ENCODE data around the gene PRPF40A.
A peak's percentile ranks its signal among the peaks of the same experiment; 100 is the strongest.

PRPF40A gene

DNA sequence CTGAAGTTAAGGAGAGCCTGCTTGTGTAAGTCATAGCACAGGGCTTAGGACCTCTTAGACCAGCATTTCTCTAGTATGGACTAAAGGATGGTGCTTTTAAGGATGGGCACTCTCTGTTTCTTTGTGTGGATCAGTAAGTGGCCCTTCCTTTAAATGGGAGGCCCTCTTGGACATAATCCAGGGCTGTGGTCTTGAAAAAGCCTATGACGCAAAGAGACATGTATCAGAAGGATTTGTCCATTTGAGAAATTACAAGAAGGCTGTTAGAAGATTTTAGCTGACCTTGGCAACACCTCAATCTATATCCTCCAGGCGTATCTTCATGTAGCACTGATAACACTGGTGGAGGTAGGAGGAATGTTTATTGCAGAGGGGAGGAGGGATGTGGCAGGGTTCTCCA lies 79.2 kb downstream of the PRPF40A start:
- WGBS, result 100% methylated on average over 1 of the region's 2 CpGs
- Histone ChIP-seq H2BK5ac (ENCODE audit: low read depth, low read length, poor library complexity, severe bottlenecking) (no peak overlapping the region), H2AK5ac (ENCODE audit: low read length, severe bottlenecking) (no peak overlapping the region), H3K79me1 (replicated peaks; ENCODE audit: low read length, poor library complexity, severe bottlenecking) (peaks cover 14% of the 10 kb centered on the region), H3K4me3 (ENCODE audit: insufficient read depth in 1 of 2, low read depth in 1 of 2, low read length in 2 of 2) (no peak overlapping the region), H3K27me3 (ENCODE audit: control insufficient read depth in 1 of 2, insufficient read depth in 1 of 2, low read length in 2 of 2) (no peaks in the 10 kb centered on the region), H3K36me3 (ENCODE audit: control insufficient read depth in 1 of 2, insufficient read depth in 2 of 2, low read depth in 1 of 2, low read length in 2 of 2) (peaks cover 41 to 94% of the 10 kb centered on the region in 2 experiments), H3K27ac (ENCODE audit: low read length, poor library complexity, severe bottlenecking) (no peak overlapping the region), H3K23ac (ENCODE audit: low read length in 2 of 2) (no peak overlapping the region), H3K18ac (ENCODE audit: low read depth in 1 of 2, low read length in 2 of 2) (no peak overlapping the region), H3K4me1 (ENCODE audit: control insufficient read depth, insufficient read depth, low read depth, low read length) (no peaks in the 10 kb centered on the region), H3K9me3 (ENCODE audit: control insufficient read depth, low read length) (no peaks in the 10 kb centered on the region), H2AFZ (ENCODE audit: low read depth, low read length) (no peak overlapping the region), H3K4me2 (ENCODE audit: low read length, poor library complexity, severe bottlenecking) (no peak overlapping the region), H4K8ac (ENCODE audit: low read length) (no peak overlapping the region), H2BK12ac (ENCODE audit: low read length in 2 of 2) (no peak overlapping the region), H2BK15ac (ENCODE audit: low read depth, poor library complexity, severe bottlenecking) (no peak overlapping the region), H3K14ac (ENCODE audit: low read length in 2 of 2) (no peak overlapping the region), H4K91ac (ENCODE audit: low read length) (no peak overlapping the region), H2BK120ac (ENCODE audit: low read depth, low read length) (no peak overlapping the region), H3K9ac (ENCODE audit: low read length) (no peak overlapping the region), H3K4ac (ENCODE audit: low read depth in 1 of 2, low read length in 2 of 2) (no peak overlapping the region)
- no peak for DNase-seq

DNA sequence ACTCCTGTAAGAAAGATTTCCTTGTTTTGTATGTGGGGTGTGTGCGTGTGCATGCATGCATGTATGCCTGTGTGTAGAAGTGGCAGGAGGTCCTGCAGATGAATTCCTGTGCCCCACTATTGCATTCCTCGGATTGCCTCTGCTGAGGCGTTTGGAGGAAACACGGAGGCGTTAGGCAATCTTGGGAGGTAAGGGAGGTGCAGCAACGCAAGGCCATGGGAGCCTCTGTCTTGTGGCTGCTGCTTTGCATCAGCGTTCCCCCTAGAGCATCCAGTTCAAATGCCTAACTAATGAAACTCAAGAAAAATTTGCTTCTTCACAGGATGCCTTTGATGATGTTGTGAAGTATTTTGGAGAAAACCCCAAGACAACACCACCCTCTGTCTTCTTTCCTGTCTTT lies 80.0 kb downstream of the PRPF40A start:
- no peak overlapping the region for H2BK120ac ChIP-seq (ENCODE audit: low read depth, low read length)
- DNase-seq, result no peak
- H3K4me3 ChIP-seq (ENCODE audit: insufficient read depth in 1 of 2, low read depth in 1 of 2, low read length in 2 of 2), result no peak overlapping the region
- H3K4ac ChIP-seq (ENCODE audit: low read depth in 1 of 2, low read length in 2 of 2), result no peak overlapping the region
- H3K9ac ChIP-seq (ENCODE audit: low read length), result no peak overlapping the region
- H4K91ac ChIP-seq (ENCODE audit: low read length), result no peak overlapping the region
- H3K79me1 ChIP-seq (replicated peaks; ENCODE audit: low read length, poor library complexity, severe bottlenecking), result peaks cover 12% of the 10 kb centered on the region
- H3K27ac ChIP-seq (ENCODE audit: low read length, poor library complexity, severe bottlenecking), result no peak overlapping the region
- no peak overlapping the region for H4K8ac ChIP-seq (ENCODE audit: low read length)
- H2BK12ac ChIP-seq (ENCODE audit: low read length in 2 of 2), result no peak overlapping the region
- no peak overlapping the region for H2BK15ac ChIP-seq (ENCODE audit: low read depth, poor library complexity, severe bottlenecking)
- no peak overlapping the region for H2AK5ac ChIP-seq (ENCODE audit: low read length, severe bottlenecking)
- H2AFZ ChIP-seq (ENCODE audit: low read depth, low read length), result no peak overlapping the region
- H2BK5ac ChIP-seq (ENCODE audit: low read depth, low read length, poor library complexity, severe bottlenecking), result no peak overlapping the region
- H3K18ac ChIP-seq (ENCODE audit: low read depth in 1 of 2, low read length in 2 of 2), result no peak overlapping the region
- no peaks in the 10 kb centered on the region for H3K27me3 ChIP-seq (ENCODE audit: control insufficient read depth in 1 of 2, insufficient read depth in 1 of 2, low read length in 2 of 2)
- H3K4me1 ChIP-seq (ENCODE audit: control insufficient read depth, insufficient read depth, low read depth, low read length), result no peaks in the 10 kb centered on the region
- WGBS, result 93% methylated on average over 6 of the region's 7 CpGs
- peaks cover 38 to 95% of the 10 kb centered on the region in 2 experiments for H3K36me3 ChIP-seq (ENCODE audit: control insufficient read depth in 1 of 2, insufficient read depth in 2 of 2, low read depth in 1 of 2, low read length in 2 of 2)
- H3K23ac ChIP-seq (ENCODE audit: low read length in 2 of 2), result no peak overlapping the region
- H3K14ac ChIP-seq (ENCODE audit: low read length in 2 of 2), result no peak overlapping the region
- no peak overlapping the region for H3K4me2 ChIP-seq (ENCODE audit: low read length, poor library complexity, severe bottlenecking)
- H3K9me3 ChIP-seq (ENCODE audit: control insufficient read depth, low read length), result no peaks in the 10 kb centered on the region

DNA sequence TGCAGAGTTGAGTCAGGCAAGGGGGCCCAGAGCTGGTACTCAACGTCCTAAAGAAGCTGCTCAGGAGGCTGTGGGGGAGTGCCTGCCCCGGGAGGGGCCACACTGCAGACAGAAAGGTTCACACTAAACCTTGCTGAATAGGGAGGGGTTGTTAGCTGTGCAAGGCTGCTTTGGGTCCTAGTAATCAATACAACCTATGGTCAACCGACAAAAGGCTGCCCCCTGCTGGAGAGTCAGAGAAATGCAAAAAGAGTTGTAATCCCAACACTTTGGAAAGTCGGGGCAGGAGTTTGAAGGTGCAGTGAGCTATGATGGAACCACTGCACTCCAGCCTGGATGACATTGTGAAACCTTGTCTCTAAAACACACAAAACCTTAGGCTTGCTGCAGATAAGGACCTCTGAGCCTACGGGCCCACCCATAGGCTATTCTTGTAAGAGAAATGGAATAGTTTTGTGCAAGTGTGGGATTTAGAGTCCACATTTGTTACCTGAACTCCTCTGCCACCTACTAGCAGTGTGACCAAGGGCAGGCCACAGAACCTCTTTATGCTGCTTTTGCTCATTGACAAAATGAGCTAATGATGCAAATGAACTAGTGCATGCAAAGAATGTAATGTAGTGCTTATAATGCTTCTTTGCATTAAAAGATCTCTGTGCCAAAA lies 81.5 kb downstream of the PRPF40A start:
- no peak overlapping the region for H3K4me2 ChIP-seq (ENCODE audit: low read length, poor library complexity, severe bottlenecking)
- H3K36me3 ChIP-seq (ENCODE audit: control insufficient read depth in 1 of 2, insufficient read depth in 2 of 2, low read depth in 1 of 2, low read length in 2 of 2), result peaks cover 47 to 94% of the 10 kb centered on the region in 2 experiments
- no peak overlapping the region for H2BK120ac ChIP-seq (ENCODE audit: low read depth, low read length)
- no peak overlapping the region for H3K4me3 ChIP-seq (ENCODE audit: insufficient read depth in 1 of 2, low read depth in 1 of 2, low read length in 2 of 2)
- no peak overlapping the region for H2BK5ac ChIP-seq (ENCODE audit: low read depth, low read length, poor library complexity, severe bottlenecking)
- no peak overlapping the region for H3K18ac ChIP-seq (ENCODE audit: low read depth in 1 of 2, low read length in 2 of 2)
- H4K91ac ChIP-seq (ENCODE audit: low read length), result no peak overlapping the region
- H2BK15ac ChIP-seq (ENCODE audit: low read depth, poor library complexity, severe bottlenecking), result no peak overlapping the region
- no peaks in the 10 kb centered on the region for H3K27me3 ChIP-seq (ENCODE audit: control insufficient read depth in 1 of 2, insufficient read depth in 1 of 2, low read length in 2 of 2)
- no peaks in the 10 kb centered on the region for H3K9me3 ChIP-seq (ENCODE audit: control insufficient read depth, low read length)
- DNase-seq, result peak; percentile 64
- WGBS, result 42% methylated on average over 5 of the region's 5 CpGs
- H3K79me1 ChIP-seq (replicated peaks; ENCODE audit: low read length, poor library complexity, severe bottlenecking), result peaks cover 17% of the 10 kb centered on the region
- no peak overlapping the region for H3K9ac ChIP-seq (ENCODE audit: low read length)
- H3K23ac ChIP-seq (ENCODE audit: low read length in 2 of 2), result no peak overlapping the region
- no peak overlapping the region for H3K27ac ChIP-seq (ENCODE audit: low read length, poor library complexity, severe bottlenecking)
- H4K8ac ChIP-seq (ENCODE audit: low read length), result no peak overlapping the region
- H2AK5ac ChIP-seq (ENCODE audit: low read length, severe bottlenecking), result no peak overlapping the region
- no peaks in the 10 kb centered on the region for H3K4me1 ChIP-seq (ENCODE audit: control insufficient read depth, insufficient read depth, low read depth, low read length)
- no peak overlapping the region for H2AFZ ChIP-seq (ENCODE audit: low read depth, low read length)
- H3K14ac ChIP-seq (ENCODE audit: low read length in 2 of 2), result no peak overlapping the region
- H2BK12ac ChIP-seq (ENCODE audit: low read length in 2 of 2), result no peak overlapping the region
- no peak overlapping the region for H3K4ac ChIP-seq (ENCODE audit: low read depth in 1 of 2, low read length in 2 of 2)

DNA sequence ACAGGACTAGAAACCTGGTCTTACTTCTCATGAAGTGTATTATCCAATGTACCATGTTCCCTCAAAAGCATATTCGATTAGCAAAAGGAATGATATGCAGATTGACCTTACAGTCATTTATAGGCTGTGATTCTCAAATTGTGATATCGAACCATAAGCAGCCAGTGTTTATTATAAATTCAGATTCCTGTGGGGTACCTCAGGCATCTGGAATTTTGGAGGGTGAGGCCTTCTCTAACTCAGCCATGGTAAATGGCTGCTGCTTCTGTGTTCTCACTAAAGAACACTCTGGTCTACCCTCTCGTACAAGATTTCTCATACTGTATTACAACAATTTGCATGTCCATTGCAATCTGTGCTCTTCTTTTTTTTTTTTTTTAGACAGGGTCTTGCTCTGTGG lies 84.5 kb downstream of the PRPF40A start:
- no peak overlapping the region for H4K8ac ChIP-seq (ENCODE audit: low read length)
- H3K27me3 ChIP-seq (ENCODE audit: control insufficient read depth in 1 of 2, insufficient read depth in 1 of 2, low read length in 2 of 2), result no peaks in the 10 kb centered on the region
- no peak overlapping the region for H3K4ac ChIP-seq (ENCODE audit: low read depth in 1 of 2, low read length in 2 of 2)
- no peaks in the 10 kb centered on the region for H3K9me3 ChIP-seq (ENCODE audit: control insufficient read depth, low read length)
- no peak for DNase-seq
- H2BK15ac ChIP-seq (ENCODE audit: low read depth, poor library complexity, severe bottlenecking), result no peak overlapping the region
- H4K91ac ChIP-seq (ENCODE audit: low read length), result no peak overlapping the region
- peaks cover 24% of the 10 kb centered on the region for H3K79me1 ChIP-seq (replicated peaks; ENCODE audit: low read length, poor library complexity, severe bottlenecking)
- peaks cover 34 to 94% of the 10 kb centered on the region in 2 experiments for H3K36me3 ChIP-seq (ENCODE audit: control insufficient read depth in 1 of 2, insufficient read depth in 2 of 2, low read depth in 1 of 2, low read length in 2 of 2)
- H3K27ac ChIP-seq (ENCODE audit: low read length, poor library complexity, severe bottlenecking), result no peak overlapping the region
- H2AFZ ChIP-seq (ENCODE audit: low read depth, low read length), result no peak overlapping the region
- H3K4me2 ChIP-seq (ENCODE audit: low read length, poor library complexity, severe bottlenecking), result no peak overlapping the region
- no peak overlapping the region for H2BK5ac ChIP-seq (ENCODE audit: low read depth, low read length, poor library complexity, severe bottlenecking)
- 100% methylated on average over 3 of the region's 3 CpGs for WGBS
- no peak overlapping the region for H3K14ac ChIP-seq (ENCODE audit: low read length in 2 of 2)
- H2BK120ac ChIP-seq (ENCODE audit: low read depth, low read length), result no peak overlapping the region
- no peaks in the 10 kb centered on the region for H3K4me1 ChIP-seq (ENCODE audit: control insufficient read depth, insufficient read depth, low read depth, low read length)
- H3K23ac ChIP-seq (ENCODE audit: low read length in 2 of 2), result no peak overlapping the region
- no peak overlapping the region for H3K4me3 ChIP-seq (ENCODE audit: insufficient read depth in 1 of 2, low read depth in 1 of 2, low read length in 2 of 2)
- H3K9ac ChIP-seq (ENCODE audit: low read length), result no peak overlapping the region
- no peak overlapping the region for H3K18ac ChIP-seq (ENCODE audit: low read depth in 1 of 2, low read length in 2 of 2)
- no peak overlapping the region for H2AK5ac ChIP-seq (ENCODE audit: low read length, severe bottlenecking)
- H2BK12ac ChIP-seq (ENCODE audit: low read length in 2 of 2), result no peak overlapping the region
